ENCODE measurements around the gene FAM163B. TPM values are rescaled to one million over a fixed set of nuclear protein-coding genes. Genes with fewer than 3 reads are reported as not detected.

Gene FAM163B
- total and polyA plus RNA-seq, 2 of the 8 experiments (the other 6 are each of a cell fraction or from before 2014, with no cell fraction given): 0.63 to 1.0 TPM

DNA sequence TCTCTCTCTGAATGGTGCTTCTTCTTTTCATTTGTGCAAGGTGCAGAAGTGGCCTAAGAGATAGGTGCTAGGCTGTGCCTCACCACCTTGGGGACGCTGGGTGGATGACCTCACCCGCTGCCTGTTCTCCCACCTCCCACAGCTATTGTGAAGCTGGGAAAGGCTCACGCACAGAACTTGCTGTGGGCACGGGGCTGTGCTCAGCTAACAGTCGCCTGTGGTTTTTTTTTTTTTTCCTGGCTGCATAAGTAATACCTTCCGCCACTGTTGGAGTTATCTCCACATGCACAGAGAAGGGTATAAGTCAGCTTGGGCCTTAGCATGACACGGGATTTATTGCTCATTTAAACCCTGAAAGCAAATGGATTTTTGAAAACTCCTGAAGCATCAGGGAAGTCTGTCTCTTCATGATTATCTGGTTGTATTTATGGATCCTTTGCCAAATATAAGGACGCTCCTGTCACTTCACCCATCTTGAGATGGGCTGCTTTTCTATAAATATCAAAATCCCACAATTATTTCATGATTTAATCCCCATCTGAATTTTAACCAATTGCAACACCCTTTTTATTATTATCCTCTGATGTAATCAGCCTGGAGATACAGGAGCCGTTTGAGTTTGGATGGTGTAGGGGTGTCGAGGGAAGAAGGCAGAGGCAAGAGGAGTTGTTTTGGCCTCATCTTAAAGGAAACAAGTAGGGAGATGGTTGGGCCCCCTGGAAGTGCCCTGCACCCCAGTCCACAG lies 36.0 kb upstream of the FAM163B start:
- no peak for FAIRE-seq
- H4K91ac ChIP-seq (replicated peaks; ENCODE audit: insufficient read length, low read length): no peak overlapping the region
- peaks cover 0 to 5% (median 0%) of the 10 kb centered on the region in 4 experiments; a peak in 2 of 7 replicates for H3K4me1 ChIP-seq (replicated peaks in 1 of 4; ENCODE audit: control insufficient read depth in 3 of 4, insufficient read depth in 4 of 4, low read length in 3 of 4)
- H2BK15ac ChIP-seq (ENCODE audit: low read length): no peak overlapping the region
- CTCF ChIA-PET (ENCODE audit: partially characterized antibody): interaction anchor here (0.6 to 1.4 kb wide), 5 partner anchors 14 to 1429 kb away, joined by 3 to 4 read pairs (median 3); no protein-coding TSS in a partner anchor
- no peak overlapping the region for H4K8ac ChIP-seq (ENCODE audit: extremely low read depth, insufficient read depth, low read length)
- no peak overlapping the region for H2AFZ ChIP-seq (ENCODE audit: low read length)
- no peaks in the 10 kb centered on the region for H3K27me3 ChIP-seq (replicated peaks in 1 of 4; ENCODE audit: control insufficient read depth in 3 of 4, extremely low read depth in 1 of 4, insufficient read depth in 3 of 4, low read length in 3 of 4)
- H3K4me2 ChIP-seq (ENCODE audit: insufficient read depth in 1 of 2, low read depth in 2 of 2, low read length in 2 of 2): no peak overlapping the region
- no peak overlapping the region for H3K18ac ChIP-seq (ENCODE audit: extremely low read depth, low read length)
- no peak overlapping the region for H2BK12ac ChIP-seq (ENCODE audit: low read depth, low read length)
- no peaks in the 10 kb centered on the region for H4K20me1 ChIP-seq (replicated peaks in 1 of 2; ENCODE audit: control insufficient read depth in 1 of 2, insufficient read depth in 2 of 2, low read length in 2 of 2)
- H2BK120ac ChIP-seq (replicated peaks; ENCODE audit: low read depth, low read length): no peak overlapping the region
- H3K79me1 ChIP-seq (ENCODE audit: low read depth, low read length): no peaks in the 10 kb centered on the region; the same call in 1 of the 2 replicates
- 85% methylated on average over 10 of the region's 10 CpGs; no CpG with 5 or more reads in 1 of the 2 experiments for WGBS, 2 experiments (ENCODE audit: extremely low coverage in 1 of 2, insufficient coverage in 1 of 2, insufficient read length in 1 of 2, insufficient replicate concordance in 2 of 2, low coverage in 1 of 2, low lambda C conversion rate in 2 of 2, missing lambda C conversion rate in 1 of 2)
- no peaks in the 10 kb centered on the region for H3K9me3 ChIP-seq (ENCODE audit: insufficient read depth in 2 of 2, low read depth in 1 of 2, low read length in 1 of 2)
- H3K9ac ChIP-seq (replicated peaks in 1 of 4; ENCODE audit: extremely low read depth in 1 of 4, low read depth in 3 of 4, low read length in 3 of 4): no peak overlapping the region
- H3K4me3 ChIP-seq (ENCODE audit: extremely low read depth in 1 of 4, insufficient read depth in 2 of 4, low read depth in 3 of 4, low read length in 4 of 4): no peak overlapping the region
- H3K14ac ChIP-seq (ENCODE audit: insufficient read length): no peak overlapping the region
- H3K23ac ChIP-seq (ENCODE audit: insufficient read length): no peak overlapping the region
- no peak overlapping the region for H2BK20ac ChIP-seq (ENCODE audit: low read length)
- no peak for DNase-seq (ENCODE audit: low read depth in 1 of 2, low spot score in 2 of 2)
- no peaks in the 10 kb centered on the region for H3K36me3 ChIP-seq (ENCODE audit: control insufficient read depth in 2 of 4, insufficient read depth in 4 of 4, low read length in 3 of 4)
- no peak overlapping the region for H3K56ac ChIP-seq (replicated peaks; ENCODE audit: insufficient read length, low read depth, low read length)
- no peak overlapping the region for H3K27ac ChIP-seq (ENCODE audit: low read depth, low read length)
- TF ChIP-seq NRF1 (IDR thresholded peaks at IDR 0.05; ENCODE audit: low read depth, low read length) (no peak), SP2 (IDR thresholded peaks at IDR 0.05; ENCODE audit: low read length) (no peak), SIN3A (conservative IDR thresholded peaks at IDR 0.05 in 1 of 2, IDR thresholded peaks at IDR 0.05 in 1 of 2; ENCODE audit: low read depth in 1 of 2, low read length in 2 of 2) (no peak)
- no peaks in the 10 kb centered on the region for H3K79me2 ChIP-seq (ENCODE audit: control insufficient read depth in 1 of 2, insufficient read depth in 2 of 2, low read length in 2 of 2)
- POLR2A ChIA-PET (ENCODE audit: partially characterized antibody): interaction anchor here (0.6 to 1.5 kb wide), 2 partner anchors 11 to 30 kb away, joined by 3 to 7 read pairs; no protein-coding TSS in a partner anchor
- H2BK5ac ChIP-seq (ENCODE audit: low read depth, low read length): no peak overlapping the region
- H3K4ac ChIP-seq (replicated peaks; ENCODE audit: insufficient read length, low read depth, low read length): no peak overlapping the region
- H3K23me2 ChIP-seq (ENCODE audit: low read depth, low read length): 0 out of 2 replicates have a peak, but pooled peaks cover 1% of the 10 kb centered on the region
- H2AK5ac ChIP-seq (ENCODE audit: low read depth, low read length): no peak overlapping the region
- H4K5ac ChIP-seq (ENCODE audit: insufficient read length, low read depth, low read length): no peak overlapping the region

Data from H1 (cell line).